HG02610 (cell line): ENCODE results near the gene UGT3A2.

Experiments used
- ATAC-seq: cut with Tn5 transposase; IDR thresholded peaks from one replicate; pipeline ENCODE4 v1.9.1; 2021; ENCODE audit warnings: mild to moderate bottlenecking, moderate library complexity; ENCODE audit not compliant: unreplicated experiment

Gene UGT3A2

GRCh38 chr5:36066540-36067210, at the start of gene UGT3A2:
Gene UGT3A2 (minus strand): TSS chr5:36066882. CDS start chr5:36066789, 93 bp downstream.
- ATAC-seq: no peak

GRCh38 chr5:36111238-36111637, 44.6 kb upstream of the UGT3A2 start:
- no peak for ATAC-seq

GRCh38 chr5:36108758-36109460, 42.2 kb upstream of the UGT3A2 start:
- ATAC-seq: no peak

- ATAC-seq: no peak
These were observed 39.1 kb upstream of the UGT3A2 start for GRCh38 chr5:36105819-36106218.

GRCh38 chr5:36099748-36100147, 33.1 kb upstream of the UGT3A2 start:
- ATAC-seq: no peak

- no peak for ATAC-seq
These were observed 29.8 kb upstream of the UGT3A2 start for GRCh38 chr5:36096486-36096885.

- ATAC-seq: peak; percentile 75
These were observed 23.3 kb upstream of the UGT3A2 start for GRCh38 chr5:36089989-36090388.

GRCh38 chr5:36079200-36079781, 12.6 kb upstream of the UGT3A2 start:
- ATAC-seq: peak; percentile 96

GRCh38 chr5:36078430-36078829, 11.7 kb upstream of the UGT3A2 start:
- ATAC-seq: no peak

GRCh38 chr5:36073595-36074216, 7.0 kb upstream of the UGT3A2 start:
- peak; percentile 83 for ATAC-seq

- ATAC-seq: peak; percentile 74
These were observed 4.2 kb upstream of the UGT3A2 start for GRCh38 chr5:36070687-36071571.

GRCh38 chr5:36068751-36069281, 2.1 kb upstream of the UGT3A2 start:
- ATAC-seq: no peak

GRCh38 chr5:36066001-36066539, 612 bp downstream of the UGT3A2 start:
- no peak for ATAC-seq

- no peak for ATAC-seq
These were observed 6.2 kb downstream of the UGT3A2 start for GRCh38 chr5:36060420-36060887.

- ATAC-seq: no peak
These were observed 6.9 kb downstream of the UGT3A2 start for GRCh38 chr5:36059571-36060419.

GRCh38 chr5:36058776-36059175, 7.9 kb downstream of the UGT3A2 start:
- ATAC-seq: no peak

- no peak for ATAC-seq
These were observed 9.3 kb downstream of the UGT3A2 start for GRCh38 chr5:36057386-36057785.

- ATAC-seq: no peak
These were observed 10.3 kb downstream of the UGT3A2 start for GRCh38 chr5:36056422-36056821.

- no peak for ATAC-seq
These were observed 10.7 kb downstream of the UGT3A2 start for GRCh38 chr5:36055984-36056383.
